GM15510 (cell line): ENCODE data around the gene TSG101.
A peak's percentile ranks its signal among the peaks of the same experiment; 100 is the strongest.

Experiments
- POLR2A ChIP-seq: IDR thresholded peaks from 3 replicates; pipeline ENCODE4 v1.6.1; 2011; ENCODE audit warnings: borderline replicate concordance; ENCODE audit not compliant: insufficient read length; ENCODE audit errors: extremely low read depth

The TSG101 gene

GRCh38 chr11:18526521-18527296, at the start of gene TSG101:
TSS of gene TSG101 (minus strand) at chr11:18526942. CDS start at chr11:18526816, 126 bp downstream.
- peak; percentile 93 for TF ChIP-seq POLR2A

- no peak for TF ChIP-seq POLR2A
Measured at GRCh38 chr11:18575361-18575760, 48.6 kb upstream of the TSG101 start.

- no peak for TF ChIP-seq POLR2A
Measured at GRCh38 chr11:18567081-18567480, 40.3 kb upstream of the TSG101 start.

- TF ChIP-seq POLR2A, result no peak
Measured at GRCh38 chr11:18566406-18566805, 39.7 kb upstream of the TSG101 start.

GRCh38 chr11:18564149-18564548, 37.4 kb upstream of the TSG101 start:
- TF ChIP-seq POLR2A, result no peak

GRCh38 chr11:18563090-18563730, 36.5 kb upstream of the TSG101 start:
- no peak for TF ChIP-seq POLR2A

GRCh38 chr11:18548001-18548400, 21.3 kb upstream of the TSG101 start:
- no peak for TF ChIP-seq POLR2A

- TF ChIP-seq POLR2A, result no peak
Measured at GRCh38 chr11:18540207-18541009, 13.7 kb upstream of the TSG101 start.

GRCh38 chr11:18536209-18536608, 9.5 kb upstream of the TSG101 start:
- no peak for TF ChIP-seq POLR2A

- TF ChIP-seq POLR2A, result no peak
Measured at GRCh38 chr11:18534245-18534644, 7.5 kb upstream of the TSG101 start.

- TF ChIP-seq POLR2A, result no peak
Measured at GRCh38 chr11:18533365-18533764, 6.6 kb upstream of the TSG101 start.

GRCh38 chr11:18527512-18527911, 770 bp upstream of the TSG101 start:
- TF ChIP-seq POLR2A, result no peak

- no peak for TF ChIP-seq POLR2A
Measured at GRCh38 chr11:18526130-18526520, 617 bp downstream of the TSG101 start.

- no peak for TF ChIP-seq POLR2A
Measured at GRCh38 chr11:18524248-18524647, 2.5 kb downstream of the TSG101 start.

GRCh38 chr11:18523084-18523483, 3.7 kb downstream of the TSG101 start:
- no peak for TF ChIP-seq POLR2A

- TF ChIP-seq POLR2A, result no peak
Measured at GRCh38 chr11:18522388-18522787, 4.4 kb downstream of the TSG101 start.

- TF ChIP-seq POLR2A, result no peak
Measured at GRCh38 chr11:18521122-18521521, 5.6 kb downstream of the TSG101 start.
